ENCODE data around the gene FEN1.
A peak's percentile ranks its signal among the peaks of the same experiment; 100 is the strongest.

FEN1 gene

DNA sequence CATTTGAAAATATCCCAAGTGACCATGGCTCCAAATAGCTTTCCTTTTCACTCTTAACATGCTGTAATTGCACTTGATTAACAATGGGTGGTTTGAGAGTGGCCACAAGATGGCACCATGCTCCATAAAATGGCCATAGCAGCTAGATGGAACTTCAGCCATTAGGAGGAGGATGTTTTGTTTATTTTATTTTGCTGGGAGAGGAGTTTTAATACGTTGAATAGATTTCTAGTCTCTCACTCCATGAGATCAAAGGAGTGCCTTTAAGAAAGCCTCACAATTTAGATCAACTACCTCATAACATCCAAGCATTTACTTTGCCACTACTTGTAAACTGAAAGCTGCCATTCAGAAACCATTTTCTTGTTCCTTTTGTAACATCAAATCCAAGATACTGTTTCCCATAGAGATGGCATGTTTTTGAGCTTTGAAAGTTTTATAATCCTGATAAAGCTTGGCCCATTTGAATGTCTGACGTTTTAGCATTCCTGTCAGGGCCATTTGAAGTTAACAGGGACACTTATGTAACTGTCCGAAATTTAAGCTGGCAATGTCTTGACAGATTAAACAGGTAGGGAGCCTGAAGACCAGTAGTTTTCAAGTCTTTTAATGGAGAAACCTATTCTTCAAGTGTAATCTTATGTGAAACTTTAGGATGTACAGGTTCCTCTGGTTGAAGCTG, 4.7 kb downstream of the FEN1 start:
- peak; percentile 72 for DNase-seq

GRCh38 chr11:61799665-61800284, 7.1 kb downstream of the FEN1 start:
- DNase-seq = no peak

GRCh38 chr11:61800331-61801281, 7.9 kb downstream of the FEN1 start:
- DNase-seq = no peak

GRCh38 chr11:61802605-61803004, 9.9 kb downstream of the FEN1 start:
- DNase-seq = no peak

DNA sequence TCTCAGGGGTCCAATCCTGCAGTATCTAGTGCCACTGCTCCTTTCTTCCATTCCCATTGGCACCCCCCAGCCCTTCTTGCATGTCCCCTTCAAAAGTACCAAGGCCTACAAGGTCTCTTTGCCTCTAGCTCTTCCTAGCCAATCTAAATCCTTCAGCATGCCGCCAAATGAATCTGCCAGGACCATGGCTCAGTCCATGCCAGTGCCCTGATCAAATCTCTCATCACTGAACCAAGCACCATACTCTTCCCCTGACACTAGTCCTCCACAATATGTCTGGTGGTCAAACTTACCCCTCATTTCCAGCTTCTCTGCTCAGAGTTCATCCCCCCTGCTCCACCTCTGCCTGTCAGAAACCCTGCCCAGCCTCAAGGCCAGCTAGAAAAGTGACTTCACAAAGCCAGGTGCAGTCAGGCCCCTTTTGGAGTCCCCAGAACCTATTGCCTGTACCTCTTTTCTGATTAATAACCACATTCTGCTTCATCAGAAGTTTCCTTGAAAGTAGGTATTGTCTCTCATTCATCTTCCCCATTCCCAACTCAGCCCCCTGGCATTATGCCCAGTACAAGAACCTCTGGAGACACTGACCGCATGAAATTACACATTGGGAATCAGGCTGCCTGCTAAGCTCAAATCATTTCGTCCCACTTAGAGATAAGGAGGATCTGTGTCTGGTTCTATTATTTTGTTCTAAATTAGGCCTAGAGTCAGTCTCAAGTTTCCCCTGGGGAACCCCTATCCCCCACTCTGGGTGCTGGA, 11.4 kb downstream of the FEN1 start:
- no peak for DNase-seq

DNA sequence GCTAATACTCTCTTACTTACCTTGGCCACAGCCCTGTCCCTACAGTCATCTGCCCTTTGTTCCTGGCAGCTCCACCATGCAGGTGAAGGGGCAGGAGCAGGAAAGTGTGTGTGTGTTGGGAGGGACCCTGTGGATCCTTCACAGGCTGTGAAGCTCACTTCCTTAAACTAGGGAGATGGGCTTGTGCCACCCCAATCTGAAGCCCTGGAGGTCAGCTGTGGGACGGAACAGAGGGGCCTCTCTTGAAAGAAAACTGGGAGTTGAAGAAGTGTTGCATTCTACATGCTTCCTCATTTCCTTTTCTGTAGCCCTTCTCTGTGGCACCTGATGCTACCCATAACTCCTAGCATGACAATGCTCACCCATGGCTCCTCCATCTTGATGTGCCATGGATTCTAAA, 12.4 kb downstream of the FEN1 start:
- no peak for DNase-seq

DNA sequence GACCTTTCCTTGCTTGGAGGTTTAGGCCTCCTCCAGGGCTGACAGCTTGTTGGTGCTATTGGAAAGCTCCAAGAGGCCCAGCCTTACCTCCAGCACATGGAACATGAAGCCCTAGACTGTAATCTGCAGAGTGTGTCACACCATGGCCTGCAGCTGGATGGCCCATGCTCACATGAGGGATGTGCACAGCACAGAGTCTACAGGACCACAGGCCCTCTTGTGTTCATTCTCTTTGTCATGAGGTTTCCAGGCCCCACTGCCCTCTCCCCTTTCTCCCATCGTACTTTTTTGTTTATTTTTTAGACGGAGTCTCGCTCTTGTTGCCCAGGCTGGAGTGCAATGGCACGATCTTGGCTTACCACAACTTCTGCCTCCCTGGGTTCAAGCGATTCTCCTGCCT, 14.1 kb downstream of the FEN1 start:
- DNase-seq = no peak

GRCh38 chr11:61810671-61811175, 18.0 kb downstream of the FEN1 start:
- DNase-seq = no peak

DNA sequence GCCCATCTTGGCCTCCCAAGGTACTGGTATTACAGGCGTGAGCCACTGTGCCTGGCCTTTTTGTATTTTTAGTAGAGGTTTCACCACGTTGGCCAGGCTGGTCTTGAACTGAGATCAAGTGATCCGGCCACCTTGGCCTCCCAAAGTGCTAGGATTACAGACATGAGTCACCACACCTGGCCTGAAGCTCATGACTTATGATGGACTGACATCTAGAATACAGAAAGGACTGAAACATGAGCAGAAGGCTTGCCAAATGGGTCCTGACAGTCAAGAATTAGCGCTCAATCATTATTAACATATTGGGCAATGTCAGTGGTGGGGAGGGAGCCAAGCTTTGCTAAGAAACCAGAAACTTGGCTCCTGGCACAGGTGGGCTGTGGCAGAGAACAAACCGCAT, 19.1 kb downstream of the FEN1 start:
- DNase-seq = no peak

- no peak for DNase-seq
These were observed 20.2 kb downstream of the FEN1 start for GRCh38 chr11:61812736-61813411.

DNA sequence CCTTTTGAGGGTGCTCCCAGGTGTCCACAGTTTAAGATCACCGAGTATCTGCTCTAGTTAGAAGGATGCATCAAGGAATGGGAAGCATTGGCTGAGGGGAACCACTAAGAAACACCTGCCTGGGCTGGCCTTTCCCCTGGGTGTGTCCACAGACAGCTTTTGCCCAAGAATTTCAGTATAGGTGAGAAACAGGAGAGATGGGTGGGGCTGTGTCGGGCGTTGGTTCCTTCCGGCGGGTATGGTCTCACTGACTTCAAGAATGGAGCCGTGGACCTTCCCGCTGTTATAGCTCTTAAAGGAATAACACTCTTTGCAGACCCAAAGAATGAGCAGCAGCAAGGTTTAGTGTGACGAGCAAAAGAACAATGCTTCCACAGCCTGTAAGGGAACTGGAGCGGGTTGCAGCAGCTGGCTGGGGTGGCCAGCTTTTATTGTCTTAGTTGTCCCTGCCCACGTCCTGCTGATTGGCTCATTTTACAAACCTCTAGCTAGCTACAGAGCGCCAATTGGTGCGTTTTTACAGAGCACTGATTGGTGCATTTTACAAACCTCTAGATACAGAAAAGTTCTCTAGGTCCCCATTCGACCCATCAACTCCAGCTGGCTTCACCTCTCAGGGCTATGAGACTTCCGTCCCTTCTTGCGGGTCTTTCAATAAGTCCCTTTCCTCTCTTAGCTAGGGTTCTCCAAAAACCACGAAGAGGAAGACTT, 21.7 kb downstream of the FEN1 start:
- DNase-seq = no peak

GRCh38 chr11:61814958-61815789, 22.5 kb downstream of the FEN1 start:
- DNase-seq = peak; percentile 96

- peak; percentile 89 for DNase-seq
These were observed 23.4 kb downstream of the FEN1 start for GRCh38 chr11:61815790-61816735.

DNA sequence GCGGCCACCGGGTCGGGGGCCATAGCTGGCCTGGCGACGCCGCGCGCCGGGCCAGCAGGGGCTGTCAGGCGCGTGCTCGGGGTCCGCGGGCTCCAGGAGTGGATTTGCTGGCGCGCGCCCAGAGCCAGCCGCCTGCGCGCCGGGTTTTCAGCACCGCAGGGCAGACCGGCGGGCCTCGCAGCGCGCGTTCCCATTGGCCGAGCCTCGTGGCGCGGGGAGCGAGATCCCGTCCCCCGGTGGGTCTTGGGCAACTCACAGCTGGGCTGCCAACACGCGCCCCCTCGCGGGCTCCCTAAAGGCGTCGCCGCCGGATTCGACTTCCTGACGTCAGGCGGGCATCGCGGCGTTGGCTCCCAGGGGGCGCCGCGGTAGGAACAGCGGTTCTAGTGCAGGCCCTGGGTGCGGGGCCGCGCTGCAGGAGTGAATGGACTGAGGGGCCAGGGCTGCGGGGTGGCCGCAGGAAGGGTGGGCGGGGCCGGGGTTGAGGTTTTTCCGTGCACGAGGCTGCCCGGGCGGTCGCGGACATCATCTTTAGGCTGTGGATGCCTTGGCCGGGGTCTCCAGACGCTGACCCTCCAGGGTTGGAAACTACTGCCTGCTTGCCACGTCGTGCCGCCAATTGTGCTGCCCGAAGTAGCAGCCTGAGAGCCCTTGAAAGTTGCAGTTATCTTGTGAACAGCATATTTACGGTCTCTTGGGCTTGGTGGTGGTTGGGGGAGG, 24.2 kb downstream of the FEN1 start, which contains the start of gene FADS1:
TSS of gene FADS1 (minus strand) at position 268 of the 720 bp plus-strand sequence. CDS start at position 194, 74 bp downstream.
- DNase-seq = peak; percentile 96

DNA sequence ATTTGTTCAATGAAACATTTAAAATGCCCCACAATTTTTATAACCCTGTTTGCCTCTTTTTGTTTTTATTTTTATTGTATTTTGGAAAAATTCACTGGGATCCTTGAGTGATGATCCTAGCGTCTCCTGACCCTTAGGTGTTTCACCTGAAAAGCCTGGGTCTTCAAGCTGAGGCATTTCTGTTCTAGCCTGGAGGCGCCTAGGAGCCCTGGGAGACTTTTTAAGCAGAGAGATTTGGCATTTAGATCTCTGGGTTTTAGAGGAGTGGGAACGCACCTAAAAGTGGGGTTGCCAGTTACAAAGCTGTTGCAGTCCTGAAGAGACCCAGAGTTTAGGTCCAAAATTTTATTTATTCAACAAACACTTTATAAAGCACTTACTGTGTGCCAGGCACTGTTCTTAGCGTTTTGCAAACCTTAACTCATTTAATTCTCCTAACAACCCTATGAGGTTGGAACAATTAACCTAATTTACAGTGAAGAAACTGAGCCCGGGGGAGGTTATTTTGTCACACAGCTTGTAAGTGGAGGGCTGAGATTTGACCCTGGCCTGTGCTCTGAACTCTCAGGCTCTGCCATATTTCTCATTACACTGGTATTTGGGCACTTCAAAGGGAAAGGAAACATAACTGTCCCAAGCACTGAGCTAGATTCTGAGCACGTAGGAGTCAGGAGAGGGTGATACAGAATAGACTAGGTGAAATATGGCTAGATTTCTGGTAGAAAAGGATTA, 24.9 kb downstream of the FEN1 start:
- no peak for DNase-seq

DNA sequence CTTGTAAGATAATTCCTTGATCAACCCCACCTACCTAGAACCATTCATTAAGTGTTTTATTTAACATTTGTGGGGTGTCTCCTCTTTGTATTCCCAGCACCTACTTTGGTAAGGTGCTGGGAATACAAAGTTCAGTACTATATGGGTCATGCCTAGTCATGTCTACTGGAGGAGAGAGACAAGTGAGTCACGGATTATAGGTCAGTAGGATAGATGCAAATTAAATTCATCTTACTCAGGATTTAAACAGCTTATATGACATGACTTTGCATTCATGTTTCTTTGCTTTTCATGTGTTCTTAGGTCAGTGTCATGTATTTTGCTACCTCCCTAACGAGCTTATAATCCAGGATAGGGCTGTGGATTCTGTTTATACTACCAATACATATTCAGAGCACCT, 27.5 kb downstream of the FEN1 start:
- no peak for DNase-seq

- no peak for DNase-seq
These were observed 34.3 kb downstream of the FEN1 start for GRCh38 chr11:61826930-61827570.

Measured in retina (tissue), 1 donor.